Panc1 (cell line): ENCODE data around the gene SULT4A1. TPM values are rescaled to one million over a fixed set of nuclear protein-coding genes. Genes with fewer than 3 reads are reported as not detected.

Experiments used
- ATAC-seq: fragments of 200-7000 bp; cut with Tn5 transposase; 2 replicates; pipeline ENCODE4 v1.9.1; 2020; ENCODE audit warnings: mild to moderate bottlenecking, moderate library complexity
- BruUV-seq: library from RNA; stranded (reverse); fragments of 400-500 nt; replicated peaks from 2 replicates; lab custom pipeline; 2021; lab: Mats Ljungman, UMichigan
- CTCF ChIA-PET: fragments of 300-600 bp; sonication (Branson Sonifier 250); formaldehyde crosslinking; loops from one replicate; lab custom pipeline; 2022; ENCODE audit warnings: antibody characterized with exemption; lab: Charles Lee
- POLR2A ChIA-PET: fragments of 300-600 bp; sonication (Branson Sonifier 250); formaldehyde crosslinking; loops from one replicate; lab custom pipeline; 2022; ENCODE audit warnings: antibody characterized with exemption; lab: Charles Lee
- DNase-seq: peaks from one replicate; pipeline ENCODE4 v3.0.0-alpha.2; 2010; ENCODE audit warnings: low read depth, low spot score
- H3K27ac ChIP-seq: 2 replicates; pipeline ENCODE4 v1.5.1; 2011; ENCODE audit warnings: mild to moderate bottlenecking, low read length, inconsistent platforms
- H3K27me3 ChIP-seq: fragments of 200-500 bp; sonication (Bioruptor generic); 2 replicates; pipeline ENCODE4 v1.6.0; 2014; ENCODE audit warnings: low read length, inconsistent platforms; ENCODE audit not compliant: control insufficient read depth, insufficient read depth
- H3K36me3 ChIP-seq: fragments of 200-500 bp; sonication (Bioruptor generic); 2 replicates; pipeline ENCODE4 v1.5.1; 2014; ENCODE audit warnings: inconsistent platforms, mild to moderate bottlenecking, low read length, moderate library complexity; ENCODE audit not compliant: control insufficient read depth, insufficient read depth
- H3K4me1 ChIP-seq: 2 replicates; pipeline ENCODE4 v1.5.1; 2011; ENCODE audit warnings: inconsistent platforms, mild to moderate bottlenecking, low read length, moderate library complexity; ENCODE audit not compliant: control insufficient read depth, insufficient read depth
- H3K4me3 ChIP-seq, 2 experiments: 2 replicates each; pipeline ENCODE4 v1.5.1; 2011 to 2012; ENCODE audit warnings: low read depth in 2 of 2, low read length in 2 of 2, mild to moderate bottlenecking in 2 of 2, inconsistent platforms in 1 of 2, moderate library complexity in 1 of 2
- H3K9me3 ChIP-seq: fragments of 200-500 bp; sonication (Bioruptor generic); 2 replicates; pipeline ENCODE4 v1.5.1; 2014; ENCODE audit warnings: low read depth, mild to moderate bottlenecking, inconsistent platforms, low read length, moderate library complexity; ENCODE audit not compliant: control insufficient read depth, insufficient read depth
- POLR2AphosphoS5 ChIP-seq: IDR thresholded peaks from 2 replicates; pipeline ENCODE4 v1.6.1; 2012; ENCODE audit warnings: mild to moderate bottlenecking, low read depth, low read length, moderate library complexity
- SIN3A ChIP-seq: IDR thresholded peaks from 2 replicates; pipeline ENCODE4 v1.6.1; 2012; ENCODE audit warnings: low read depth, mild to moderate bottlenecking, low read length, moderate library complexity, borderline replicate concordance; ENCODE audit not compliant: insufficient read depth
- TCF7L2 ChIP-seq: IDR thresholded peaks from 2 replicates; pipeline ENCODE4 v1.6.1; 2011; ENCODE audit warnings: mild to moderate bottlenecking, low read depth, low read length, inconsistent platforms
- in situ Hi-C: cut with HindIII; loops from 2 replicates; pipeline ENCODE4 v1.10.0; 2016; ENCODE audit warnings: low sequenced_read_pairs, low pct_unique_long_range_greater_than_20kb
- intact Hi-C: fragments of 100-400 bp; cut with micrococcal nuclease; formaldehyde crosslinking; loops from one replicate; pipeline ENCODE4 v1.10.0; 2022; ENCODE audit not compliant: unreplicated experiment
- total RNA-seq: library from RNA; stranded (reverse); gene quantifications from one replicate; pipeline ENCODE4 v1.2.1, GENCODE V29; 2021; ENCODE audit not compliant: unreplicated experiment
- TF ChIP-seq, protein P1 (sequence below), 2 experiments: IDR thresholded peaks; 2 replicates each; pipeline ENCODE4 v1.6.1; 2011 to 2012; ENCODE audit warnings: low read depth in 2 of 2, control low read depth in 1 of 2, low read length in 1 of 2, mild to moderate bottlenecking in 1 of 2, moderate library complexity in 1 of 2; ENCODE audit not compliant: insufficient read depth in 1 of 2
- TF ChIP-seq, protein P2 (sequence below): fragments of 450-650 bp; IDR thresholded peaks from 2 replicates; pipeline ENCODE4 v1.5.1; 2017; ENCODE audit warnings: mild to moderate bottlenecking

SULT4A1 gene
- total RNA-seq, 1 experiment from 2014 or later = 12.0 TPM

DNA sequence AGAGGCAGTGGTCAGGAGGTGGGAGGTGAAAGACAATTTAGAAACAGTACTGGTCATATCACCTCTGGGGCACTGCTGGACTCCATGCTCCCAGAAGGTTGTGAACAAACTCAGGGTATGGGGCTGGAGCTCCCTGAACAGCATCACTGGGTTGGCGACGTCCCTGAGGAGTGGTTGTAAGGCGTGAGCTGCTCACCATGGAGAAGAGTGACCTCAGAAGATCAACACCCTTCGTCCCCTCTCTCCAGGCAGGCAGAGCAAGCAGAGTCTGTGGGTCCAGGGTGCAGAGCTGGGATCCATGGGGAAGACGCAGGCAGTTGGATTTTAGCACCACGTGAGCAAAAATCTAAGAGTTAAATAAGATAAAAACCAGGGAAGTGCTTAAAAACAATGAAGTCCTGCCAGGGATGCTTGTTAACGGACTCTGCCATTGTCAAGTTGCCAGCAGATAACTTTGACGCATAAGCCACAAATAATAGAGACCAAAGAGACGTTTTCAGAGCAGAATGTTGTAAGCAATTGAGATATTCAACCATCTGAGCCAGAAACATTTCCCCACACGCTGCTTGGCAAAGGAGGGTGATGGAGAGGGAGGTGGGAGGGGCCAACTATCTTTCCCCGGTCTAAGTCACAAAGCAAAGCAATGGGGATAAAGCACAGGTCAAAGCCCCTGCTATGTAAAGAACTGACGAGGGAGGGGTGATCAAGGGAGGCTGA lies 15.9 kb upstream of the SULT4A1 start:
- ChIA-PET CTCF (no interaction called here), POLR2A (no interaction called here)
- Histone ChIP-seq H3K4me1 (no peaks in the 10 kb centered on the region), H3K4me3 (no peak overlapping the region), H3K27me3 (no peaks in the 10 kb centered on the region; the same call in 1 of the 2 replicates), H3K9me3 (no peaks in the 10 kb centered on the region), H3K36me3 (no peaks in the 10 kb centered on the region), H3K27ac (no peak overlapping the region)
- in situ Hi-C loops (no loop called here), intact Hi-C loops (no loop called here)
- TF ChIP-seq, protein P1, sequence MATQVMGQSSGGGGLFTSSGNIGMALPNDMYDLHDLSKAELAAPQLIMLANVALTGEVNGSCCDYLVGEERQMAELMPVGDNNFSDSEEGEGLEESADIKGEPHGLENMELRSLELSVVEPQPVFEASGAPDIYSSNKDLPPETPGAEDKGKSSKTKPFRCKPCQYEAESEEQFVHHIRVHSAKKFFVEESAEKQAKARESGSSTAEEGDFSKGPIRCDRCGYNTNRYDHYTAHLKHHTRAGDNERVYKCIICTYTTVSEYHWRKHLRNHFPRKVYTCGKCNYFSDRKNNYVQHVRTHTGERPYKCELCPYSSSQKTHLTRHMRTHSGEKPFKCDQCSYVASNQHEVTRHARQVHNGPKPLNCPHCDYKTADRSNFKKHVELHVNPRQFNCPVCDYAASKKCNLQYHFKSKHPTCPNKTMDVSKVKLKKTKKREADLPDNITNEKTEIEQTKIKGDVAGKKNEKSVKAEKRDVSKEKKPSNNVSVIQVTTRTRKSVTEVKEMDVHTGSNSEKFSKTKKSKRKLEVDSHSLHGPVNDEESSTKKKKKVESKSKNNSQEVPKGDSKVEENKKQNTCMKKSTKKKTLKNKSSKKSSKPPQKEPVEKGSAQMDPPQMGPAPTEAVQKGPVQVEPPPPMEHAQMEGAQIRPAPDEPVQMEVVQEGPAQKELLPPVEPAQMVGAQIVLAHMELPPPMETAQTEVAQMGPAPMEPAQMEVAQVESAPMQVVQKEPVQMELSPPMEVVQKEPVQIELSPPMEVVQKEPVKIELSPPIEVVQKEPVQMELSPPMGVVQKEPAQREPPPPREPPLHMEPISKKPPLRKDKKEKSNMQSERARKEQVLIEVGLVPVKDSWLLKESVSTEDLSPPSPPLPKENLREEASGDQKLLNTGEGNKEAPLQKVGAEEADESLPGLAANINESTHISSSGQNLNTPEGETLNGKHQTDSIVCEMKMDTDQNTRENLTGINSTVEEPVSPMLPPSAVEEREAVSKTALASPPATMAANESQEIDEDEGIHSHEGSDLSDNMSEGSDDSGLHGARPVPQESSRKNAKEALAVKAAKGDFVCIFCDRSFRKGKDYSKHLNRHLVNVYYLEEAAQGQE (IDR thresholded peaks at IDR 0.05; ENCODE audit: insufficient read depth in 1 of 2, low read depth in 2 of 2, low read length in 1 of 2) = no peak
- no peak for TF ChIP-seq SIN3A
- TF ChIP-seq POLR2AphosphoS5 = no peak
- ATAC-seq = no peak
- no TSS peak for BruUV-seq
- DNase-seq = no peak

DNA sequence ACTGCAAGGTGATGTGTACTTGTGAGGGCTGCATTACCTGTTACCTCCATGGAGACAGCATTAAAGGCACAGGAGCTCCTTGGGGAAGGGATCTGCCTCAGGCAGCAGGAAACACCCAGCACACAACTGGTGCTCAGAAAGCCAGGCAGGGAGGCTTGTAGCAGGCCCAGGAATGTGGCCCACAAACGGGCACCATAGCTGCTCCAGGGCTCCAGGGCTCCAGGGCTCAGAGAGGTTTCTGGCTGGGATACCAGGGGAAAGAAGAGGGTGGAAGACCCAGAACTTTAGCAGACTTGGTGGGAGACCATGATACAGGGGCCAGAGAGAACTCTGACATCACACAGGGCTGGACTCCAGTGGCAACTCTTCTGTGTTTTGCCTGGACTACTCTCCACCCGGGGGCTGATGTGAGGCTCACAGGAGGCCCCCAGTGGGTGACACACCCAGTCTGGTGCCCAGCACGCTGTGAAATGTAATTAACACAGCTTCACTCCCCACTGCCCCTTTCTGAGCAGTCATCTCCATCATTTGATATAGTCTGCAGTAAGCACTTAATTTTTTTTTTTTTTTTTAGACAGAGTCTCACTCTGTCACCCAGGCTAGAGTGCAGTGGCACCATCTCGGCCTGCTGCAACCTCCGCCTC lies 14.7 kb upstream of the SULT4A1 start:
- TF ChIP-seq, protein P2, sequence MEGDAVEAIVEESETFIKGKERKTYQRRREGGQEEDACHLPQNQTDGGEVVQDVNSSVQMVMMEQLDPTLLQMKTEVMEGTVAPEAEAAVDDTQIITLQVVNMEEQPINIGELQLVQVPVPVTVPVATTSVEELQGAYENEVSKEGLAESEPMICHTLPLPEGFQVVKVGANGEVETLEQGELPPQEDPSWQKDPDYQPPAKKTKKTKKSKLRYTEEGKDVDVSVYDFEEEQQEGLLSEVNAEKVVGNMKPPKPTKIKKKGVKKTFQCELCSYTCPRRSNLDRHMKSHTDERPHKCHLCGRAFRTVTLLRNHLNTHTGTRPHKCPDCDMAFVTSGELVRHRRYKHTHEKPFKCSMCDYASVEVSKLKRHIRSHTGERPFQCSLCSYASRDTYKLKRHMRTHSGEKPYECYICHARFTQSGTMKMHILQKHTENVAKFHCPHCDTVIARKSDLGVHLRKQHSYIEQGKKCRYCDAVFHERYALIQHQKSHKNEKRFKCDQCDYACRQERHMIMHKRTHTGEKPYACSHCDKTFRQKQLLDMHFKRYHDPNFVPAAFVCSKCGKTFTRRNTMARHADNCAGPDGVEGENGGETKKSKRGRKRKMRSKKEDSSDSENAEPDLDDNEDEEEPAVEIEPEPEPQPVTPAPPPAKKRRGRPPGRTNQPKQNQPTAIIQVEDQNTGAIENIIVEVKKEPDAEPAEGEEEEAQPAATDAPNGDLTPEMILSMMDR = no peak
- TF ChIP-seq TCF7L2 (no peak), POLR2AphosphoS5 (no peak), SIN3A (no peak)
- TF ChIP-seq, protein P1 (IDR thresholded peaks at IDR 0.05; ENCODE audit: insufficient read depth in 1 of 2, low read depth in 2 of 2, low read length in 1 of 2) = no peak
- H3K36me3 ChIP-seq = no peaks in the 10 kb centered on the region
- POLR2A ChIA-PET = no interaction called here
- intact Hi-C loops = no loop called here
- no peaks in the 10 kb centered on the region for H3K4me1 ChIP-seq
- no peak overlapping the region for H3K4me3 ChIP-seq
- ATAC-seq = no peak
- CTCF ChIA-PET = no interaction called here
- no TSS peak for BruUV-seq
- no peak for DNase-seq
- H3K27me3 ChIP-seq = no peaks in the 10 kb centered on the region; the same call in 1 of the 2 replicates
- in situ Hi-C loops = no loop called here
- no peaks in the 10 kb centered on the region for H3K9me3 ChIP-seq
- H3K27ac ChIP-seq = no peak overlapping the region
